Prostate gland (tissue), 2 donors: ENCODE measurements around the gene FHOD1.

Source experiments
- CTCF ChIP-seq, 4 experiments: fragments of 200-600 bp in 2 of 4; fragments of 450-650 bp in 2 of 4; sonication (generic) in 2 of 4; IDR thresholded peaks; 1 replicate in 3 of 4; 2 replicates in 1 of 4; pipeline ENCODE4 v1.5.1; 2016 to 2019; ENCODE audit warnings: antibody characterized with exemption in 4 of 4, mild to moderate bottlenecking in 2 of 4, moderate library complexity in 2 of 4
- POLR2AphosphoS5 ChIP-seq: sonication (generic); formaldehyde crosslinking; IDR thresholded peaks from one replicate; pipeline ENCODE4 v1.6.1; 2017; ENCODE audit warnings: antibody characterized with exemption

- TF ChIP-seq POLR2AphosphoS5 (peak; percentile 36), CTCF (IDR thresholded peaks at IDR 0.05) (no peak)
Observed at GRCh38 chr16:67245674-67246080, 1.6 kb downstream of the FHOD1 start.
